GM21723 (cell line): ENCODE data around the gene MED10.

Source experiments
- ATAC-seq: cut with Tn5 transposase; IDR thresholded peaks from one replicate; pipeline ENCODE4 v1.9.1; 2021; ENCODE audit warnings: mild to moderate bottlenecking, moderate library complexity; ENCODE audit not compliant: unreplicated experiment

MED10 gene

DNA sequence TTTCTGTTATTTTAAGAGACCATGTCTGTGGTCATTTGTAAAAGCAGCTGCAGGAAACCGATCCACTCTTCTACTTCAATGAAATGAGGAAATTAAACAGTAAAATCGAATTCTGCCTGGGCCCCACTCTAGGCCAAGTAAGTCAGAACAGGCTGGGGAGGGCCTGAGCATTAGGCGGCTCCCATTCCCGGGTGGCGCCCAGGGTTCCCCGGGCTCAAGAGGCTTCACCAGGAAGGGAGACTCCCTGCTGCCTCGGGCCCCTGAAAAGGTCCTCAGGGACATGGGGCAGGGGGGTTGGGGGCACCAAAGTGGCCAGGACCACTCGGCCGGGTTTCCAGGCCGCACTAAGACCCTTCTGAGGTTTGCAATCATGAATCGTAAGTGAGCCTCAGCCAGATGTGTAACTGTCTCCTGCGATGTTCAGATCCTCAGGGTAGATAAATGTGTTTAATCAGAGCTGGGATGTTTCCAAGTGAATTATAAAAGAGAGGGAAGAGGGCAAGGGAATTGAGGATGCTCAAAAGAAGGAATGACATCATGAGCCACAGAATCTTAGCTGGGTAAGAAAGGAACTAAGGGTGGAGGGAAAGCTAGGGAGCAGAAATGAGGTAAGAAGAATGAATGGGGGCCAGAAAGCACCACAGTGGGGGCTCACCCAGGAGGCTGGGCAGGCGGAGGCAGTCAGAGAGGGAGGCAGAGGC is 24.6 kb downstream of the MED10 start:
- no peak for ATAC-seq

DNA sequence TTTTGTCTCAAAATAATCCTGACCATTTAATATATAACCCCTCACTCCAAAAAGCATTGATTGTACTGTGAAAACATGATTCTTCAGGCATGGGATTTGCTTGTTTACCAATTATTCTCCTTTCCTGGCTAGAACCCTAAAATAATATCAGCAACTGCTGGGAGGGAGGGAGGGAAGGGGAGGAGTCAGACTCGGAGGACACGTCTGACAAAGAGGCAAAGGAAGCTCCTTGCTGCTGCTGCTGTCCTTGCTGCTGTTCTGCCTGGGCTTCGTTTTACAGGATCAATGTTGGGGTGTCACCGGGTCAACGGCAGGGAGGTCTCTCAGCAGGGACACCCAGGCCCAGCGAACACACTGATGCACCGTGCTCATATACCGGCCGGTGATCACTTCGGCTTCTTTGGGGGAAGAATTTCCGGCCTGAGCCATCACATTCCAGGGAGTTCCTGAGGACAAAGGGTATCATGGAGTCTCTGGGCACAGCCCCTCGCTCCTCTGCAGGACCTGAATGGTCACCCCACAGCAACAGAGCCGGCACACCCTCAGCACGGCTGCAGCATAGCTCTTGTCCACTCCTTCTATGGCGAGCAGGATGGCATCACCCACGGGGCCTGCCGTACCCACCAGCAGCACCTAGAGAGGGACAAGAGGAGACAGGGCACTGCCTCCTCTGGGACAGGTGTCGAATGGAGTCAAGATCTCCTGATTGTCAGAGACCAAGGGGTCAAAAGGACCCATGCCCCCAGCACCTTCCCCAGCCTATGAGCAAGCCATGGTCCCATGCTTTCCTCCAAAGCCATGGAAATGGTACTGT is 27.9 kb downstream of the MED10 start:
- ATAC-seq = no peak

DNA sequence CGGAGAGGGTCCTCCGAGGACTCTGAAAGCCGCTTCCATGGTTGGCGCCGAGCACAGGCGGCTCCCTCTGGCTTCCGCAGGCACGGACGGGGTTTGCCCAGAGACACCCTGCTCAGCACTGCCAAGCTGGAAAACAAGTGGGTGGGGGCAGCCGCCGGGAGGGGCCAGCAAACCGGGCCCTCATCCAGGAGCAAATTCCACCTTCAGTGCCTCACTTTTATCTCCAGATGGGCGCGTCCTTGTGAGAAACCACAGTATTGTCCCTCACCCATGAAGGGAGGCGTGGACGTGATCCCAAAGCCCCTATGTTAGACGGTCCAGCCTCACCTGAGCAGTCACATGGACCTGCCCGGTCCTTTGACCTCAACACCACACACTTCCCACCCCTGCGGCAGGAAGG is 29.0 kb downstream of the MED10 start:
- ATAC-seq = no peak

DNA sequence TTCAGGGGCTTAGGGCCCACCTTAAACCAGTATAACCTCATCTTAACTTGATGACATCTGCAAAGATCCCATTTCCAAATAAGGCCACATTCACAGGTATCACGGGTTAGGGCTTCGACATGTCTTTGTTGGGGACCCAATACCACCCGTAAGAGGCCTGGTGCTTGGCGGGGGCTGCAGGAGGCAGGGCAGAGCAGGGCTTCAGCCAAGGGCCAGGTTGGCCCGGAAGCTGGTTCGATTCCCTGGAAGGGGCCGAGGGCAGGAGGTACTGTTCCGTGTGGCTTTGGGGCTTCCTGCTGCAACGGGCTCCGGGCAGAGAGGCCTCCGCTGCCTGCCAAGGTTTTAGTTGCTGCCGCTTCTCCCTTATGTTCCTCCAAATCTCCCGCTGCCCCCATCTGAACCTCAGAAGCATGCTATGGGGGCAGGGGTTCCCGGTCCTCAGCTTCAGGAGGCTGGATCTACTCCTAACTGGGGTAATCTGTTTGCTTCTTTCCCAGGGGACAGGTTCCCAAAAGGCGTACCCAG is 29.8 kb downstream of the MED10 start:
- ATAC-seq = no peak

DNA sequence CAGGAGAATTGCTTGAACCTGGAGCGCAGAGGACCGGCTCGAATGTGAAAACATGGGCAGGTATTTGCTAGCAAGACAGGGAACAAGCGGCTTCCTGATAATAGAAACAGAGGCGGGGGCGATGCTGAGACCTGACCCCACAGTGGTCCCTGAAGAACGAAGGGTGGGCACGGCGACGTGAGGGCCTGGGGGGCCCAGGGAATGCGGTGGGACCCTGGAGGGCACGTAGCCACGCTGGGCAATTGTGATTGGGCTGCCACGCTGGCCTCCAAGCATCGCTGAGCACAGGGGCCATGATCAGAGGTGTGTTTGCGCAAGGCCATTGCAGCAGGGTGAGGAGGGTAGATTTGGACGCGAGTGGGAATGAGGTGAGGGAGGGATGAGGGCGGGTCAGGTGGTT is 30.7 kb downstream of the MED10 start:
- no peak for ATAC-seq

DNA sequence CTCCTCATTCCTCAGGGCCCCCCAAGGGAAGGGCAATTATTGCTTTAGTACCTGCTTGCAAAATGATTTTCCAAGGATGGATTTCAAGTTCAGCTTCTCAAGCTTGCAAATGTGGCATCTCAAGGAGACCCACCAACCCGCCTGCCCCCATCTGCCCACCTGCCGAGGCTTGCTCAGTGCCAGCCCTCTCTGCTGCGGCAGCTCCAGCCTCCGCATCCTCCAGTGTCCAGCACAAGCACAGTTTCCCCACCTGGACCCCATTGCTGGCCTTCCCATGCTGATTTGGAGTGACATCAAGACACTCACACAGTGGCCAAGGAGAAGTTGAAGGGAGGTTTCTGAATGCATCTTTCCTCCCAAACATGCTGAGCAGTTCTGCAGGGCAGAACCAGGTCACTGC is 31.2 kb downstream of the MED10 start:
- no peak for ATAC-seq

DNA sequence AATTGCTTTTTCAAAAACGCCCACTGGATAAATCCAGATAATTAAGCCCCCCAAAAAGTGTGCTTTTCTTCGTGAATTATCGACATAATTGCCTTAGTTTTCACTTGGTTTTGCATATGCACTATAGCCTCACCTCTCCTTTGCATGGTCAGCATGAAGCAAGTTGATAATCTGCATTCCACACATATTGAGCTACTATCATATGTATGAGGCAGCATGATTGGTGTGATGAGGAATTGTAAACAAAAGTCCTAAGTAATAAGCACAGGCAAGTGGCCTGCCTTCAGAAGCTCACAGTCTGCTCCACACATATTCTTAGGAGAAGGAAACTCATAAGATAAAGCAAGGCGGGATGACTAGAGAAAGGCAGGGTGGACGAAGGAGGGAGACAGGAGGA is 33.8 kb downstream of the MED10 start:
- ATAC-seq = no peak

DNA sequence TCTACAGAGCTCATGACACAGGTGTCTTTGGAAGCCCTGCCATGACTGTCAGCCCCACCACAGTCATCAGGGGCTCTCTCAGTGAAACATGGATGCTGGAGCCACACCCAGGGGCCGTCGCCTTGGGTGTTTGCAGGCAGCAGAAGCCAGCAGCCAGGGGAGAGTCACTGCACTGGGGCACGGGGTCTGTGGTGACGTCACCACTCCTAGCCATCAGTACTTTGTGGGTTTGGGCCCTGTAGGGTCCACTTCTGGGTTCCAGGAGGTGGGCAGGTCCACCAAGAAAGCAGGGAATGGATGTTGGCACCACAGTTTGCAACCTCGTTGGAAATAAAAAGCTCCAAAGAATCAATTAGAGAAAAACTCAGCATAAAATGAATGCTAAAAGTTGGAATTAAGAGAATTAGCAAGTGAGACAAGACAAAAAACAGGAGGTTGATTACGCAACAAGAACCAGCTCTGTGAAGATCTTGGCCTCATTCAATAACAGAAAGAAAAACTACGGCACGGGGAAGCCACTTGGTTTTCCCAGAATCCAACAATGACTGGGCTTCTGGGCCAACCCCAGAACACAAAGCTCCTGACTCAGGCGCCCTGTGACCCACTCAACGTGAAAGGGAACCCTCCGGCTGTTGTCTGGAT is 34.3 kb downstream of the MED10 start:
- no peak for ATAC-seq

DNA sequence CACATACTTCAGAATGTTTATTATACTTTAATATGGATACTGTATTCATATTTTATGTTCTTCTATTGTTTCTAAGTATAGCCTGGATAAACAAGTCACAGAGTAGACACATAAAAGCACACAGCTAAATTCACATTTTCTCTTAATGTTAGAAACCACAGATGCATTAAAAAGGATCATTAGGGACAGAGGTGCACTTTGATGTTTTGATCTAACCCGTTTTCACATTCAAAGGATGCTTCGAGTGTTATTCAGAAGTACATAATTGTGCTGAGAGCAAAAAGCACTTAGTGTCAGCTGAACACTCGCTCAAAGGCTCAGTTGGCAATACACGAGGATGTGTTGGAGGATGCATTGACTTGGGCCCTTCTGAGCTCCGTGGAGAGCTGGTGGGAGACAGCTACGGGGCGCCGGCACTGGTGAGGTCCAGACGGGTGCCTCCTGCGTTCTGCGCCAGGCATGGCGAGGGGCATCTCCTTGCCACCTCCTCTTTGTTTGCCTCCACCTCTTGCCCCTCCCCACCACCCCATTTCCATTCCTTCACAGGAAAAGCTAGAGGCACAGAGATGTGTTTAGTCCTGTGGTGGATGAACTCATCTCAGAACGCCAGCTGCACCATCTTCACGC is 35.5 kb downstream of the MED10 start:
- no peak for ATAC-seq

DNA sequence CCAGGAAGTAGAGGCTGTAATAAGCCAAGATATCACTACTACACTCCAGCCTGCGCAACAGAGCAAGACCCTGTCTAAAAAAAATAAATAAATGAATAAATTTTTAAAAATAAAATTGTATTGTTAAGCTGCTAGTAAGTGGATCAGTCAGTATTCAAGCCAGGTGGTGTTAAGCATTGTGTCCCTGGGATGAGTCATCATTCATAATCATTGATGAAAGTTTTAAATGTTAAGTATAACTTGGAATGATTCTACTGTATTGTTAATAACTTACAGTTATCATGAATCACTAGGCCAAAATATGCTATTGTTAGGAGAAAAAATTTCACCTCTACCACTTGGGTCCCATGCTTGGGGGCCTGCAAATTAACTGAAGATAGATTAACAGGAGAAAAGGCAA is 38.2 kb downstream of the MED10 start:
- ATAC-seq = no peak

DNA sequence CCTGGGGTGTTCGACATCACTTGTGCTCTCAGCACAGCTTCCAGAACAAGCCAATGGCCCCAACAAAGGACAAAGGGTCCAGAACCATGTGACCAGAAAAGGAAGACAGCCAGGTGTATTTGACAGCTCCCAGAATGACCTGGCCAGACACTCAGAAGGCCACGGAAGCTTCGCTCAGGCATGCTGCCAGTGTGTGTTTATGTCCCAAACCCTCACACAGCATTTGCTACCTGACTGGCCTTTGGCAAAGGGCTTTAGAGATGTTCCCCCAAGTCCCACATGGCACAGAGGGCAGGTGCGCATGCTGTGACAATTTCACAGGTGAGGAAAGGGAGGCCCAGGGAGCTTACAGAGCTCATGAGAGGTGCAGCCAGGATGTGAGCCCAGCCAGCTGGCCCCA is 39.5 kb downstream of the MED10 start:
- no peak for ATAC-seq

DNA sequence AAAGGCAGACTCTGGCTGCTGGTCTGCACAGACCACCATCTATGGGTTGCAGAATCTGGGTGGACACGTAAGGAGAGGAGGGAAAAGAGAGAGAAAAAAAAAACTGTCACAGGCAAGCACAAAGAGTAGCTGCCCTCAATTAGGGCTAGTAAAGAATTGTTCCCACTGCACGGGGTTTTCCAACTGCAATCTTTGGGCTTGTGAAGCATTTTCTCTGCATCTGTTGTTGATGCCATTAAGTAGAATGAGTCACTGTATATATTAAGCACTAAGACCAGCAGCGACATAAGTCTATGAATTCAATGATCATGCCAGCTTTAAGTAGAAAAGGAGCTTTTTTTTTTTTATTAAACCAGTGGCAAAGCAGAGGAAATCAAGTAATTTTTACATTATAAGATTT is 40.2 kb downstream of the MED10 start:
- ATAC-seq = no peak

DNA sequence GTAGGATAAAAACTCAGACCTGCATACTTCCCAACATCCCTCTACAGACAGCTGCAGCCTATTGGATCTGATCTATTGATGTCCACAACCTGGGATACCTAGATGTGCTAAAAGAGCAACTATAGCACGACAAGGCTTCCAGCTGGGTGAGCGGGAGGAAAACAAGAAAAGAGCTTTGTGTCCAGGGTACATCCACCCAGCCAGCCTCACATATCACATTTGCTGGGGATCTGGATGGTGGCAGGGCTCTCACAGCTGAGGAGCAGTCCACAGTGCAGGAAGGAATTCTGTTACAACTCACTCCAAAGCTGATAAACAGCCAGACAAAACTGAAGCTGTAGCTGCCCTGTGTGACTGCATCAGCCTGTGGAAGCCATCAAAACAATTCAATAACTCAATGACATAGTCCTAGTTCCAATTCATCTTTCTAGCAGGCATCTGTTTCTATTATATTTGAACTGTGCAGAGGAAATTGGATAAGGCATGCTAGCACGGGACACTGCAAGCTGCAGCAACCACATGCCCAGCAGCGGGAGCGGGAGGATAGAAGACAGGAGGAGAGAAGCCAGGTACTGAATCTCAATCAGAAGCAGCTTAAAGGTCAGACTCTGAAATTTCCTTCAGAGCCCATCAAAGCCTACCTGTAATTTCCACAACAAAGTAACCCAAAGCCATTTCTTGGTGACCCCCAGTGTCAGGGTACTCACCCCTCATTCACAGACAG is 45.0 kb downstream of the MED10 start:
- no peak for ATAC-seq

DNA sequence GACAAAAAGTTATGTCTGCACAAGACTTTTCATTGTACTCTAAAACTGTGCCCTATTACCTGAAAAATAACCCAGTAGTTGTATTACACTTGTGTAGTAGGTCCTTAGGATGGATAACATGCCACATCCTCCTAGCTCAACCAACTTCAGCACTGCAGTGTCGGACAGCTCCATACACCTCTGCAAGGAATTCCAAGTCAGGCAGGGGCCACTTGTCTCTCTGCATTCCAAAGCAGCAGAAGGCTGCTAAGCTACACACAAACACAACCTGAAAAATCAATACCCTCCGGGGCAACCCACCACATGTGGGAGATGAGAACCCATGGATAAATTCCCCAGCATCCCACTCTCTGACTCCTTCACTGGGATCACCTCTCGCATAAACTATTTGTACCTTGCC is 50.2 kb downstream of the MED10 start:
- ATAC-seq = no peak

DNA sequence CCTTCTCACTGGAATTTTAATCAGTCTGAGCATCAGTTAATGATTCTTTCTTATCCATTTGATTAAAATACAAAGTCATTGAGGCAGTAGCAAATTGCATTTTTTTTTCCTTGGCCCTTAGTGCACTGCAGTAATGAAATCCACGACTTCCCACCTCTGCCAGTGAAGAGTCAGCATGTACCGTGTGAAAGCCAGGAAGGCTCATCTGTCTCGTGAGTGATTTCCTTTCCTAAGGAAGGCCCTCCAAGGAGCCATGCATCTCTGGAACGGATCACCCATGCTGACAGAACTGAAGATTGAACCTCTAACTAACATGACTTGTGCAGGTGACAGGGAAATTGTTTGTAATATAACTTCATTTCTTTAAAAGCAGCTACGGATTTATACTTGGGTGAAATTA is 51.6 kb downstream of the MED10 start:
- no peak for ATAC-seq

DNA sequence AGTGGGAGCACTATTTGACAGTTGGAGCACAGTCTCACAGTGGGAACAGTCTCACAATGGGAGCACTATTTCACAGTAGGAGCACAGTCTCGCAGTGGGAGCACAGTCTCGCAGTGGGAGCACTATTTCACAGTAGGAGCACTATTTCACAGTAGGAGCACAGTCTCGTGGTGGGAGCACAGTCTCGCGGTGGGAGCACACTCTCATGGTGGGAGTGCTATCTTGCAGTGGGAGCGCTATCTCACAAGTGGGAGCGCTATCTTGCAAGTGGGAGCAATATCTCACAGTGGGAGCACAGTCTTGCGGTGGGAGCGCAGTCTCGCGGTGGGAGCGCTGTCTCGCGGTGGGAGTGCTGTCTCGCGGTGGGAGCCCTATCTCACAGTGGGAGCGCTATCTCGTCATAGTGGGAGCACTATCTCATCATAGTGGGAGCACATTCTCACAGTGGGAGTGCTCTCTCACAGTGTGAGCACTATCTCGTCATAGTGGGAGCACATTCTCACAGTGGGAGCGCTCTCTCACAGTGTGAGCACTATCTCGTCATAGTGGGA is 56.1 kb downstream of the MED10 start:
- ATAC-seq = no peak
